Measurements from ENCODE around the gene ECHDC3. TPM values are rescaled to one million over a fixed set of nuclear protein-coding genes. Genes with fewer than 3 reads are reported as not detected.

ECHDC3 gene
- total RNA-seq, 1 donor from 2014 or later = 12.5 TPM

GRCh38 chr10:11781114-11781513 lies 38.9 kb downstream of the ECHDC3 start:
- Mint-ChIP-seq H3K36me3 (ENCODE audit: low read depth) (no peaks in the 10 kb centered on the region), H3K27me3 (peaks cover 3% of the 10 kb centered on the region), H3K9me3 (peaks cover 3% of the 10 kb centered on the region), H3K4me3 (no peak overlapping the region), H3K27ac (no peak overlapping the region), H3K4me1 (no peaks in the 10 kb centered on the region)
- ChIA-PET POLR2A (no interaction called here), CTCF (interaction anchor here (3.3 kb wide), 1 partner anchor 205 kb away, joined by 20 read pairs; no protein-coding TSS in a partner anchor)
- ATAC-seq (ENCODE audit: low read depth) (no peak), DNase-seq (no peak)
- TF ChIP-seq CTCF (IDR thresholded peaks at IDR 0.05) = no peak
- intact Hi-C loops (cut with micrococcal nuclease) = loop anchor here (5.0 to 10.0 kb wide), 2 partner anchors 1121 to 1314 kb away; no protein-coding TSS in a partner anchor

- Mint-ChIP-seq H3K36me3 (ENCODE audit: low read depth) (no peaks in the 10 kb centered on the region), H3K9me3 (peaks cover 3% of the 10 kb centered on the region), H3K4me1 (no peaks in the 10 kb centered on the region), H3K27ac (no peak overlapping the region), H3K27me3 (peaks cover 5% of the 10 kb centered on the region), H3K4me3 (no peak overlapping the region)
- no peak for TF ChIP-seq CTCF (IDR thresholded peaks at IDR 0.05)
- DNase-seq (no peak), ATAC-seq (ENCODE audit: low read depth) (peak; percentile 40)
- POLR2A ChIA-PET = interaction anchor here (0.6 kb wide), 2 partner anchors 225 to 417 kb away, joined by 6 to 7 read pairs; no protein-coding TSS in a partner anchor
- intact Hi-C loops (cut with micrococcal nuclease) = loop anchor here (1.0 to 10.0 kb wide), 5 partner anchors 36 to 1312 kb away; no protein-coding TSS in a partner anchor
- CTCF ChIA-PET = interaction anchor here (0.7 to 3.3 kb wide), 7 partner anchors 10 to 929 kb away, joined by 3 to 20 read pairs (median 4); no protein-coding TSS in a partner anchor
These were observed 40.8 kb downstream of the ECHDC3 start for GRCh38 chr10:11782793-11783557.

- CTCF ChIA-PET = interaction anchor here (0.8 to 3.3 kb wide), 5 partner anchors 154 to 928 kb away, joined by 3 to 20 read pairs (median 4); no protein-coding TSS in a partner anchor
- no peak for TF ChIP-seq CTCF (IDR thresholded peaks at IDR 0.05)
- ATAC-seq (ENCODE audit: low read depth) = no peak
- H3K4me3 Mint-ChIP-seq = no peak overlapping the region
- H3K27ac Mint-ChIP-seq = no peak overlapping the region
- intact Hi-C loops (cut with micrococcal nuclease) = loop anchor here (1.0 to 10.0 kb wide), 5 partner anchors 35 to 1311 kb away; no protein-coding TSS in a partner anchor
- H3K27me3 Mint-ChIP-seq = peaks cover 5% of the 10 kb centered on the region
- peaks cover 3% of the 10 kb centered on the region for H3K9me3 Mint-ChIP-seq
- DNase-seq = no peak
- POLR2A ChIA-PET = interaction anchor here (0.6 kb wide), 2 partner anchors 225 to 416 kb away, joined by 6 to 7 read pairs; no protein-coding TSS in a partner anchor
- no peaks in the 10 kb centered on the region for H3K4me1 Mint-ChIP-seq
- H3K36me3 Mint-ChIP-seq (ENCODE audit: low read depth) = no peaks in the 10 kb centered on the region
These were observed 41.3 kb downstream of the ECHDC3 start for GRCh38 chr10:11783558-11783865.

GRCh38 chr10:11787374-11787773 lies 45.2 kb downstream of the ECHDC3 start:
- TF ChIP-seq CTCF (IDR thresholded peaks at IDR 0.05) = no peak
- intact Hi-C loops (cut with micrococcal nuclease) = loop anchor here (10.0 kb wide), 1 partner anchor 1307 kb away; no protein-coding TSS in a partner anchor
- POLR2A ChIA-PET = interaction anchor here (0.7 kb wide), 1 partner anchor 531 kb away, joined by 3 read pairs; no protein-coding TSS in a partner anchor
- Mint-ChIP-seq H3K27ac (no peak overlapping the region), H3K27me3 (peaks cover 7% of the 10 kb centered on the region), H3K9me3 (no peaks in the 10 kb centered on the region), H3K4me1 (no peaks in the 10 kb centered on the region), H3K36me3 (ENCODE audit: low read depth) (no peaks in the 10 kb centered on the region), H3K4me3 (no peak overlapping the region)
- ATAC-seq (ENCODE audit: low read depth) (no peak), DNase-seq (no peak)
- CTCF ChIA-PET = no interaction called here

- no peak for ATAC-seq (ENCODE audit: low read depth)
- H3K4me3 Mint-ChIP-seq = no peak overlapping the region
- H3K4me1 Mint-ChIP-seq = no peaks in the 10 kb centered on the region
- CTCF ChIA-PET = no interaction called here
- H3K27ac Mint-ChIP-seq = no peak overlapping the region
- peaks cover 7% of the 10 kb centered on the region for H3K27me3 Mint-ChIP-seq
- POLR2A ChIA-PET = interaction anchor here (0.7 kb wide), 1 partner anchor 531 kb away, joined by 3 read pairs; no protein-coding TSS in a partner anchor
- no peaks in the 10 kb centered on the region for H3K36me3 Mint-ChIP-seq (ENCODE audit: low read depth)
- no peak for DNase-seq
- no peak for TF ChIP-seq CTCF (IDR thresholded peaks at IDR 0.05)
- no peaks in the 10 kb centered on the region for H3K9me3 Mint-ChIP-seq
- intact Hi-C loops (cut with micrococcal nuclease) = loop anchor here (10.0 kb wide), 1 partner anchor 1307 kb away; no protein-coding TSS in a partner anchor
These were observed 45.7 kb downstream of the ECHDC3 start for GRCh38 chr10:11787846-11788245.
